CD4-positive, CD25-positive, alpha-beta regulatory T cell (primary cell): ENCODE results near the gene TSPEAR. TPM values are rescaled to one million over a fixed set of nuclear protein-coding genes. Genes with fewer than 3 reads are reported as not detected.
A peak's percentile ranks its signal among the peaks of the same experiment; 100 is the strongest.
"Not testable (repeated sequence)": the region's sequence is repeated elsewhere in the genome, so short reads cannot be mapped to it uniquely, and the experiment has no call there.

Experiments
- ATAC-seq, 2 donors: fragments of 150-1000 bp; cut with Tn5 transposase; one replicate each; pipeline ENCODE4 v1.10.0; 2021; ENCODE audit warnings: low read depth in 2 of 2, moderate number of reproducible peaks in 2 of 2, moderate library complexity in 1 of 2
- DNase-seq, 3 donors: peaks; one replicate each; pipeline versions ENCODE4 v3.0.0 to v3.0.0-alpha.2; 2012 to 2022; ENCODE audit warnings: mixed read lengths in 1 of 3
- H3K27ac ChIP-seq: one replicate; pipeline ENCODE4 v1.7.0; 2013; ENCODE audit warnings: mild to moderate bottlenecking, low read length; ENCODE audit not compliant: insufficient read depth, poor library complexity, severe bottlenecking
- H3K27me3 ChIP-seq: one replicate; pipeline ENCODE4 v1.7.0; 2013; ENCODE audit warnings: low read length; ENCODE audit not compliant: control insufficient read depth, insufficient read depth
- H3K36me3 ChIP-seq: one replicate; pipeline ENCODE4 v1.7.0; 2013; ENCODE audit warnings: mild to moderate bottlenecking, low read length, moderate library complexity; ENCODE audit not compliant: control insufficient read depth, insufficient read depth
- H3K4me1 ChIP-seq: 2 replicates; pipeline ENCODE4 v1.7.0; 2013; ENCODE audit warnings: mild to moderate bottlenecking, low read length; ENCODE audit not compliant: insufficient read depth, control insufficient read depth, poor library complexity, severe bottlenecking
- H3K4me3 ChIP-seq: one replicate; pipeline ENCODE4 v1.7.0; 2013; ENCODE audit warnings: low read depth, mild to moderate bottlenecking, low read length, moderate library complexity
- H3K9me3 ChIP-seq, 2 experiments: 1 replicate in 1 of 2; 2 replicates in 1 of 2; pipeline ENCODE4 v1.7.0; 2013; ENCODE audit warnings: low read length in 2 of 2, mild to moderate bottlenecking in 1 of 2, moderate library complexity in 1 of 2; ENCODE audit not compliant: control insufficient read depth in 2 of 2
- H3K27ac Mint-ChIP-seq, 3 donors: one replicate each; pipeline ENCODE4 v1.8.0; 2020 to 2022; ENCODE audit warnings: mild to moderate bottlenecking in 3 of 3, mixed read lengths in 3 of 3, moderate library complexity in 2 of 3
- H3K27me3 Mint-ChIP-seq: one replicate; pipeline ENCODE4 v1.8.0; 2022; ENCODE audit warnings: mild to moderate bottlenecking, mixed read lengths
- H3K36me3 Mint-ChIP-seq: one replicate; pipeline ENCODE4 v1.8.0; 2020; ENCODE audit warnings: mixed read lengths
- H3K4me1 Mint-ChIP-seq, 4 donors: one replicate each; pipeline ENCODE4 v1.8.0; 2020 to 2022; ENCODE audit warnings: mixed read lengths in 4 of 4, mild to moderate bottlenecking in 1 of 4
- H3K4me3 Mint-ChIP-seq, 4 donors: one replicate each; pipeline ENCODE4 v1.8.0; 2020 to 2022; ENCODE audit warnings: mild to moderate bottlenecking in 4 of 4, mixed read lengths in 4 of 4, moderate library complexity in 3 of 4
- H3K9me3 Mint-ChIP-seq, 7 donors: one replicate each; pipeline ENCODE4 v1.8.0; 2020 to 2022; ENCODE audit warnings: mixed read lengths in 7 of 7, mild to moderate bottlenecking in 3 of 7, moderate library complexity in 2 of 7
- polyA plus RNA-seq, 4 donors: library from polyadenylated mRNA; unstranded; fragments of 300-500 nt; fragmentation: Illumina TruSeq; gene quantifications; one replicate each; pipeline ENCODE4 v1.2.3, GENCODE V29; 2021
- total RNA-seq: library from RNA; stranded (reverse); gene quantifications from one replicate; pipeline ENCODE4 v1.2.3, GENCODE V29; 2022

The TSPEAR gene
- total and polyA plus RNA-seq, 5 donors from 2014 or later: 0.05 TPM; not detected in 4

DNA sequence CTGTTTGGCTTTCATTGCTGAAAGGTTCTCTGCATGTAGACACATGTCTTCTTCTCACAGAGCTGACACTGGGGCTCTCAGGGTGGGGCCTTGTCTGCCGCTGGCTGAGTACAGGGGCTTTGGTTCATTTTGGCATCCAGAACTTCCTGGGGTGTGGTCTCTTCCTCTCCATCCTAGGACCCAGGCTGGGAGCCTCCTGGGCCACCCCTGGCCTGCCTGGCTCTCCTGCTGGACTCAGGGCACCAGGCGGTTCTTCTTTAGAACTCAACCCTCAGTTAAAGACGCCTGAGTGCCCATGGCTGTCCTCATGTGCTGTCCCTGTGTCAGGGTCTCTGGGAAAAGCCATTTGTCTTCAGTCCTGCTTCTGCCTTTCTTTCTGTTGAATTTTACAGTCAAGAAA lies 125.5 kb downstream of the TSPEAR start:
- H3K4me1 Mint-ChIP-seq: peaks cover 9 to 16% (median 11%) of the 10 kb centered on the region in 4 donors
- peaks cover 3% of the 10 kb centered on the region for H3K36me3 Mint-ChIP-seq
- Histone ChIP-seq H3K4me1 (no peaks in the 10 kb centered on the region), H3K27ac (no peak overlapping the region), H3K4me3 (no peak overlapping the region), H3K9me3 (peaks cover 8 to 14% of the 10 kb centered on the region in 2 experiments), H3K36me3 (no peaks in the 10 kb centered on the region), H3K27me3 (peaks cover 11% of the 10 kb centered on the region)
- H3K9me3 Mint-ChIP-seq: peaks cover 0 to 15% (median 9%) of the 10 kb centered on the region in 7 donors
- H3K4me3 Mint-ChIP-seq: no peak overlapping the region
- H3K27me3 Mint-ChIP-seq: peaks cover 24% of the 10 kb centered on the region
- DNase-seq (no peak), ATAC-seq (no peak)
- peak overlapping the region in 1 of 3 donors; percentile 12 for H3K27ac Mint-ChIP-seq

DNA sequence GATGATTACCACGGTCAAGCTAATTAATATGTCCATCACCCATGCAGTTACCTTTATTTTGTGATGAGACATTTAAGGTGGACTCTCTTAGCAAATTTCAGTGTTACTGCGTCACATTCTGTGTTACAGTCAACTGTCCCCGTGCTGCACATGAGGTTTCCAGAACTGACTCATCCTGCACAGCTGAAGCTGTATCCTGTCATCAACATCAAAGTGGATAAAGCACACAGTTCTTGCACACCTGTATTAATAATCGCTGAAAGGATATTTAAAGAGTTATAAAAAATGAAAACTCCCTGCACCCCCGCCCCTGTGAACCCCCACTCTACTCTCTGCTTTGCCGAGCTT lies 127.6 kb downstream of the TSPEAR start:
- Mint-ChIP-seq H3K4me1 (peaks cover 9 to 16% (median 11%) of the 10 kb centered on the region in 4 donors), H3K27me3 (peaks cover 30% of the 10 kb centered on the region), H3K27ac (no peak overlapping the region), H3K36me3 (peaks cover 3% of the 10 kb centered on the region), H3K9me3 (peaks cover 0 to 26% (median 12%) of the 10 kb centered on the region in 7 donors), H3K4me3 (peak overlapping the region in 1 of 4 donors; percentile 5)
- Histone ChIP-seq H3K4me3 (no peak overlapping the region), H3K27ac (no peak overlapping the region), H3K9me3 (peaks cover 10 to 14% of the 10 kb centered on the region in 2 experiments), H3K27me3 (peaks cover 9% of the 10 kb centered on the region), H3K36me3 (no peaks in the 10 kb centered on the region), H3K4me1 (no peaks in the 10 kb centered on the region)
- DNase-seq (peak in 2 of 3 donors; percentile 35 to 67), ATAC-seq (peak; percentile 87 to 92)

DNA sequence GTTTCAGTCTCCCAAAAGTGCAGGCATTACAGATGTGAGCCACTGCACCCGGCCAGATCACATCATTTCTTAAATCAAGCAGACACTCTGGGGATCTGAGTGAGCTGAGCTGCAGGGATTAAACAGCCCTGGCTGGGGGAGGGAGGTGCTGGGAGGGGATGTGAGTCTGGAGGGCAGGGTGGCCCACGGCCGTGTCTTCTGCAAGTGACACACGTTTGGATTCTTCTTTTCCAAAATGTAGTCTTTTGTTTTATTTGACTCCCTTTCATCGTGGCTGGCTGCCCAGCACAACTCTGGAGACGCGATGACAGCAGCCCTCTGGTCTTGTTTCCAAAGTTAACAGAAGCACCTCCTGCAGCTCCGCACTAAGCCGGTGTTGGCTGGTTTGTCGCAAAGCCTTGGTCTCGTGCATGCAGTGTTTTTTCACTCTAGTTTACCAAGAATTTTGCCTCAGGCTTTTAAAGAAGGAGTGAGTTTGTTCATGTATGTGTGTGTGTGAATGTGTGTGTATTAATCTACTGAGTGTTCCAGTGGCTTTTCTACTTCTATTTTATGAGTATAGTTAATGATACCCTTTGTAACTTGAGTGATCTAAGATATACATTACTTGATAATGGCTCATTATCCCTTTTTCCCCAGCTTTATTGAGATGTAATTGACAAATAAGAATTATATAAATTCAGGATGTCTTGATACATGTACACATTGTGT lies 128.1 kb downstream of the TSPEAR start:
- H3K4me1 ChIP-seq: no peaks in the 10 kb centered on the region
- H3K36me3 Mint-ChIP-seq: peaks cover 3% of the 10 kb centered on the region
- no peaks in the 10 kb centered on the region for H3K36me3 ChIP-seq
- DNase-seq (no peak), ATAC-seq (no peak)
- peaks cover 0 to 26% (median 12%) of the 10 kb centered on the region in 7 donors for H3K9me3 Mint-ChIP-seq
- no peak overlapping the region for H3K4me3 Mint-ChIP-seq
- peaks cover 10 to 14% of the 10 kb centered on the region in 2 experiments for H3K9me3 ChIP-seq
- H3K27me3 ChIP-seq: peaks cover 9% of the 10 kb centered on the region
- H3K27me3 Mint-ChIP-seq: peaks cover 32% of the 10 kb centered on the region
- H3K27ac Mint-ChIP-seq: peak overlapping the region in 1 of 3 donors; percentile 62
- peaks cover 9 to 16% (median 11%) of the 10 kb centered on the region in 4 donors for H3K4me1 Mint-ChIP-seq
- no peak overlapping the region for H3K4me3 ChIP-seq
- no peak overlapping the region for H3K27ac ChIP-seq

DNA sequence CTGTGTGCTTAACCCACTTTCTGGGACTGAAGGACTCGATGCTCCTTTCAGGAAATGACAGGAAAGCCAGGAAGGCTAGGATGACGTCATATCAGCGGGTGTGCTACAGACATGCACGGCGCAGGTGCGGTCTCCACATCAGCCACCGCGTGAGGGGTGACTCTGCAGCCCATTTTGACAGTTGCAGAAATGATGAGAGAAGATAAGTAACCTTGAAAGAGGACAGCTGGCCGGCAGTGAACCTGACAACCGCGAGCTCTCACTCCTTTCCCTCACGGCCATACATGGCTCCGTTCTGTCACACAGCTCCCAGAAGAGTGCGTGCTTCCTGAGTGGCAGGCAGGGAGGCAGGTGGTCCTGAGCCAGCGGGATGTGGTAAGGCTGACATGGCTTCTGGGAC lies 129.3 kb downstream of the TSPEAR start:
- H3K4me3 Mint-ChIP-seq: no peak overlapping the region
- Histone ChIP-seq H3K9me3 (peaks cover 14 to 21% of the 10 kb centered on the region in 2 experiments), H3K27me3 (peaks cover 9% of the 10 kb centered on the region), H3K4me1 (no peaks in the 10 kb centered on the region), H3K27ac (no peak overlapping the region), H3K36me3 (no peaks in the 10 kb centered on the region), H3K4me3 (no peak overlapping the region)
- H3K27ac Mint-ChIP-seq: no peak overlapping the region
- H3K9me3 Mint-ChIP-seq: peaks cover 0 to 35% (median 12%) of the 10 kb centered on the region in 7 donors
- DNase-seq (no peak), ATAC-seq (no peak)
- peaks cover 27% of the 10 kb centered on the region for H3K27me3 Mint-ChIP-seq
- H3K36me3 Mint-ChIP-seq: peaks cover 6% of the 10 kb centered on the region
- H3K4me1 Mint-ChIP-seq: peaks cover 9 to 16% (median 11%) of the 10 kb centered on the region in 4 donors

DNA sequence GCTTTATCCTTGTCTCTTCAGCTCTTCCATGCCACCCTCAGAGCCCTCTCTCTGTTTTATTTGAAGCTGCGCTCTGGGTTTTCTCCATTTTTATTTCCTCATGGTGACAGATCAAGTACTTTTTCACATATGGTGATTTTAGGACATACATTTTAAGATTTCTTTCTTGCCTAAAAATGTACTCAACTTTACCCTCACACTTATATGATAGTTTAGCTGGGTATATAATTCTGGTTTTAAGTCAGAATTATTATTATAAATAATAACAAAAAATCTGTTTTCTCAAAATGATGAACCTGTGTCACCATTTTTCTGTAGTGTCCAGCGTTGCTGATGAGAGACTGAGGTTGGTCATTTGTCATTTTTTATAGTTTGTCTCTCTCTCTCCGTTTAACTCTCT lies 130.2 kb downstream of the TSPEAR start:
- Mint-ChIP-seq H3K4me1 (peaks cover 9 to 16% (median 11%) of the 10 kb centered on the region in 4 donors), H3K4me3 (no peak overlapping the region), H3K36me3 (peaks cover 9% of the 10 kb centered on the region), H3K9me3 (peaks cover 0 to 41% (median 12%) of the 10 kb centered on the region in 7 donors), H3K27me3 (peaks cover 21% of the 10 kb centered on the region), H3K27ac (no peak overlapping the region)
- no peak for ATAC-seq
- Histone ChIP-seq H3K27me3 (peaks cover 5% of the 10 kb centered on the region), H3K4me1 (no peaks in the 10 kb centered on the region), H3K36me3 (no peaks in the 10 kb centered on the region), H3K9me3 (peaks cover 21 to 26% of the 10 kb centered on the region in 2 experiments), H3K4me3 (no peak overlapping the region), H3K27ac (no peak overlapping the region)
- DNase-seq: no peak

DNA sequence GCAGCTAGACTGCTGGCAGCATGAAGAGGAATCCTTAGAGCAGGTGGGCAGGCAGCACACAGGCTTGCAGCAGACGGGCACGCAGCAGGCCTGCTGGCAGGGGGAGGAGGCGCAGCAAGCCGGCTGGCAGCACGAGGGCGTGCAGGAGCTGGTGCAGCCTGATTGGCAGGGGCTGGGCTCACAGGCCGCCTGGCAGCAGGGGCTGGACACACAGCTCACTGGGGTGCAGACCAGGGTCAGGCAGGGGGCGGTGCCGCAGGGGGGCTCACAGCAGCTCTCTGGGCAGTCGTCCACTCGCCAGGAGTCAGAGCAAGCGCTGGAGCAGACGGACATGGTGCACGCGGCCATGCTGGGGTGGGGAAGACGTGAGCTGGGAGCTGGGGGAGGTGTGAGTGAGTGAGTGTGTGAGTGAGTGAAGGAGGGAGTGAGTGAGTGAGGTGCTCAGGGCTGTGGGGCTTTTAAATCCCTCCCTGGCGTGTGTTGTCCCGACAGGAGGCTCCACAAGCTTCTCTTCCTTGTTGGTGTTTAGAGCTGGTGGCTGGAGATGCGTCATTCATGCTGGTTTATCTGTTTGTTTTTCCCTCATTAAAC lies 131.0 kb downstream of the TSPEAR start, which contains the start of gene KRTAP10-5:
KRTAP10-5 (minus strand) TSS at position 374 of the 591 bp plus-strand sequence; CDS start at position 348, 26 bp downstream.
- peaks cover 21 to 26% of the 10 kb centered on the region in 2 experiments for H3K9me3 ChIP-seq
- not testable (repeated sequence) for H3K4me3 ChIP-seq, H3K36me3 ChIP-seq, H3K36me3 Mint-ChIP-seq, H3K27ac ChIP-seq, ATAC-seq, H3K27me3 ChIP-seq, DNase-seq, H3K4me1 ChIP-seq
- peak within 1 kb of the TSS in 1 of 3 donors; percentile 58 for H3K27ac Mint-ChIP-seq
- H3K4me3 Mint-ChIP-seq: peak within 1 kb of the TSS in 1 of 4 donors; percentile 65
- peaks cover 26% of the 10 kb centered on the region for H3K27me3 Mint-ChIP-seq
- H3K4me1 Mint-ChIP-seq: peaks cover 9 to 14% (median 11%) of the 10 kb centered on the region in 4 donors
- peaks cover 0 to 42% (median 10%) of the 10 kb centered on the region in 7 donors for H3K9me3 Mint-ChIP-seq

DNA sequence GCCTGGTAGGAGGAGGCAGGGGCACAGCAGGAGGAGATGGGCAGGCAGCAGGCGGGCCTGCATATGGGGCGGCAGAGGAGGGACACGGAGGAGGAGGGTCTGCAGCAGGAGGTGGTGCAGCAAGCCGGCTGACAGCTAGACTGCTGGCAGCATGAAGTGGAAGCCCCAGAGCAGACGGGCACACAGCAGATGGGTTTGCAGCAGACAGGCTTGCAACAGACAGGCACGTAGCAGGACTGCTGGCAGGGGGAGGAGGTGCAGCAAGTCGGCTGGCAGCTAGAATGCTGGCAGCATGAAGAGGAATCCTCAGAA lies 131.6 kb downstream of the TSPEAR start:
- H3K27ac Mint-ChIP-seq: peak overlapping the region in 1 of 3 donors; percentile 58
- ATAC-seq: no peak
- Histone ChIP-seq H3K4me1 (peaks cover 2% of the 10 kb centered on the region), H3K9me3 (peaks cover 21 to 26% of the 10 kb centered on the region in 2 experiments), H3K27me3 (no peaks in the 10 kb centered on the region), H3K4me3 (no peak overlapping the region), H3K27ac (no peak overlapping the region), H3K36me3 (no peaks in the 10 kb centered on the region)
- DNase-seq: no peak
- peak overlapping the region in 1 of 4 donors; percentile 65 for H3K4me3 Mint-ChIP-seq
- H3K4me1 Mint-ChIP-seq: peaks cover 9 to 17% (median 11%) of the 10 kb centered on the region in 4 donors
- H3K9me3 Mint-ChIP-seq: peaks cover 0 to 41% (median 10%) of the 10 kb centered on the region in 7 donors
- peaks cover 6% of the 10 kb centered on the region for H3K36me3 Mint-ChIP-seq
- H3K27me3 Mint-ChIP-seq: peaks cover 32% of the 10 kb centered on the region
